SIG-M5 treated with dmso at 0.1 percent for 504 hours (cell line): ENCODE measurements around the gene SCTR.

Experiments
- DNase-seq: peaks from one replicate; lab custom pipeline; 2025; ENCODE audit not compliant: unreplicated experiment; lab: John Stamatoyannopoulos, UW

Gene SCTR

GRCh38 chr2:119488245-119489214 lies 35.8 kb downstream of the SCTR start:
- no peak for DNase-seq

GRCh38 chr2:119487434-119488244 lies 36.6 kb downstream of the SCTR start:
- DNase-seq, result no peak

- no peak for DNase-seq
Measured at GRCh38 chr2:119486886-119487285, 37.4 kb downstream of the SCTR start.

- no peak for DNase-seq
Measured at GRCh38 chr2:119486196-119486827, 38.0 kb downstream of the SCTR start.

- no peak for DNase-seq
Measured at GRCh38 chr2:119485336-119486110, 38.8 kb downstream of the SCTR start.

GRCh38 chr2:119484834-119485233 lies 39.4 kb downstream of the SCTR start:
- no peak for DNase-seq

GRCh38 chr2:119483896-119484718 lies 40.2 kb downstream of the SCTR start:
- no peak for DNase-seq

- no peak for DNase-seq
Measured at GRCh38 chr2:119483395-119483753, 40.9 kb downstream of the SCTR start.

GRCh38 chr2:119482481-119483394 lies 41.5 kb downstream of the SCTR start:
- peak; percentile 41 for DNase-seq

- DNase-seq, result no peak
Measured at GRCh38 chr2:119481501-119482455, 42.5 kb downstream of the SCTR start.

- no peak for DNase-seq
Measured at GRCh38 chr2:119480718-119481142, 43.6 kb downstream of the SCTR start.

GRCh38 chr2:119480184-119480583 lies 44.1 kb downstream of the SCTR start:
- DNase-seq, result no peak

GRCh38 chr2:119478978-119479295 lies 45.3 kb downstream of the SCTR start:
- DNase-seq, result no peak

GRCh38 chr2:119478188-119478977 lies 45.9 kb downstream of the SCTR start:
- DNase-seq, result no peak

GRCh38 chr2:119477113-119477505 lies 47.2 kb downstream of the SCTR start:
- DNase-seq, result no peak

GRCh38 chr2:119476301-119477112 lies 47.8 kb downstream of the SCTR start:
- DNase-seq, result peak; percentile 37
